Inflammatory macrophage (primary cell): ENCODE results near the gene TOX2.

Experiments
- DNase-seq, 2 donors: peaks; one replicate each; pipeline ENCODE4 v3.0.0-alpha.2; 2020 to 2022

The TOX2 gene

DNA sequence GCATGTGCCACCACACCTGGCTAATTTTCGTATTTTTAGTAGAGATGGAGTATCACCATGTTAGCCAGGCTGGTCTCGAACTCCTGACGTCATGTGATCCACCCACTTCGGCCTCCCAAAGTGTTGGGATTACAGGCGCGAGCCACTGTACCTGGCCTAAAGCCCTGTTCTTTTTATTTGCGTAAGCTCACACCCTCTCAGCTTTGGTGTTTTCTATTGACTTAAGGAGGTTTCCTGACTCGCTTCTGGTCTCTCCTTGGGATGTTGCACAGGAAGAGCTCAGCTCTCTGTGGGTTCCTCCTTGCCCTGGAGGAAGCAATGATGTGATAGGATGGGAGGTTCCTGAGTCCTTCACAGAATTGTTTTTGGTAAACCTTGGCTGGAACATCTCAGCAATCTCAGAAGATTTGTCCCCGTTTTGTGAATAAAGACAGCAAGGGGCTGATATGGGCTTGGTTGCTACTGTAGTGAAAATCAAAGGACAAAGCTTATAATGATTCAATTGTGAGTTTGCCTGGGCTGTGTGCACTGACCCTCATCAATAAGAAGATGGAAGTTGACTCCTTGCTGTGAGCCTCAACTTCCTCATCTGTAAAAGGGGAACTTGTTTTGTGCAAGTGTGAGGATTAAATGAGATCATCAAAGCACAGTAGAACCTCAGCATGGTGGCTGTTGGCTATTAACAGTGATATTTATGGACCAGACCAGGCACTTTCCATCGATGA lies 27.0 kb downstream of the TOX2 start:
- peak; percentile 83 to 90 for DNase-seq

GRCh38 chr20:43942201-43942590 lies 27.5 kb downstream of the TOX2 start:
- DNase-seq, result no peak

DNA sequence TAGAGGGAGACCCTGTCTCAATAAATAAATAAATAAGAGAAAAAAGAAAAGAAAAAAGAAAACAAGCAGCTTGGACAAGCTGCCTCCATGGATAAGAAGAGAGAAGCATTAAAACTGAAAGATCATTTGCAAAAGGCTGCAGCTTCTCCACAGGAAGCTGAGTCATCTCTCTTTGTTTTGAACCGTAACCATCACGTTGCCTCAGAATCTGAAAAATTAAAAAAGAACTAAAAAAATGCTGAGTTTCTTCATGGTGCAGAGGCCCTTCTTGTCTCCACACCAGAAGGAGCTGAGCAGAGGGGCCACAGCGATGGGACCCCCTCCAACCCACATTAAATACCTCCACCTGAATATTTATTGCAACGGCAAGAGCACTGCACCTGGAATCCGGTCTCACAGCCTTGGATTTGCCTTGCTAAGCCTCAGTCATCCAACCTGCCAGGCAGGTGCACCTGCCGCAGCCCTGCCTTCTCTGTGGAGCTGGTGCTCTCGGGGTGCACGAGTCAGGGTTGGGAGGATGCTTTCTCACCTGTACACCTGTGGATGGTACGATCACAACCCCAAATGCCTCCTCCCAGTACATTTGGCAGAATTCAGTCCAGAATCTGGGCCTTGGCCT lies 28.1 kb downstream of the TOX2 start:
- DNase-seq, result peak; percentile 75 to 90

- no peak for DNase-seq
Measured at GRCh38 chr20:43943725-43944124, 29.1 kb downstream of the TOX2 start.

- no peak for DNase-seq
Measured at GRCh38 chr20:43944653-43945235, 30.1 kb downstream of the TOX2 start.

DNA sequence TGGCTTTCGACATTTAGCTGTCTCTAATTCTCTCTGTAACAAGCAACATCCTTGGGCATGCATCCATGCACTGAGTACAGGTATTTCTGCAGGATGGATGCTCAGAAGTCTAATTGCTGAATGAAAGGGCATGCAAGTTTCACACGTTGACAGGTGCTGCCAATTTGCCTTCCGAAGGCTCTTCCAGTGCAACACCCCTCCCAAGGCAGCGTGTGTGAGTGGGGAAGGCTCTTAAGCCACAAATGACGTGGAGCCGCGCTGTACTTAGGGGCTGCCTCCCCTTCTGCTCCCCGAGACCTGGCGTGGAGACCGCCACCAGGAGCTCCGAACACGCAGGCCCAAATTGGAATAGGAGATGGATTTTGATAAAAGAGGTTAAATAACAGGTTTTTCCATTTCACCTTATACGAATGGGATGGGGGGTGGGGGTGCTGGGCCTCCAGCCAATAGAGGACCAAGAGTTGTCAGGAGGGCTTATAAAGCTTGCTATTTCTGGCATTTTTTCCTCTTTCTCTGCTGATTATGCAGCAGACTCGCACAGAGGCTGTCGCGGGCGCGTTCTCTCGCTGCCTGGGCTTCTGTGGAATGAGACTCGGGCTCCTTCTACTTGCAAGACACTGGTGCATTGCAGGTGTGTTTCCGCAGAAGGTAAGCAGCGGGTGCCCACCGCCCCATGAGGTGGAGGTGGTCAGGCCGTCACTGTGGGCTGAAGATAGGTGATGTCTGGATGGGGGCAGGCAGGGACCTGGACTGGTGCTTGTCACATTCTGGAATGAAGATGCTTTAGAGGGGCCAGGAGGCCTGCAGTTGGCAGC lies 30.9 kb downstream of the TOX2 start:
- DNase-seq, result no peak

- no peak for DNase-seq
Measured at GRCh38 chr20:43946206-43946491, 31.5 kb downstream of the TOX2 start.

DNA sequence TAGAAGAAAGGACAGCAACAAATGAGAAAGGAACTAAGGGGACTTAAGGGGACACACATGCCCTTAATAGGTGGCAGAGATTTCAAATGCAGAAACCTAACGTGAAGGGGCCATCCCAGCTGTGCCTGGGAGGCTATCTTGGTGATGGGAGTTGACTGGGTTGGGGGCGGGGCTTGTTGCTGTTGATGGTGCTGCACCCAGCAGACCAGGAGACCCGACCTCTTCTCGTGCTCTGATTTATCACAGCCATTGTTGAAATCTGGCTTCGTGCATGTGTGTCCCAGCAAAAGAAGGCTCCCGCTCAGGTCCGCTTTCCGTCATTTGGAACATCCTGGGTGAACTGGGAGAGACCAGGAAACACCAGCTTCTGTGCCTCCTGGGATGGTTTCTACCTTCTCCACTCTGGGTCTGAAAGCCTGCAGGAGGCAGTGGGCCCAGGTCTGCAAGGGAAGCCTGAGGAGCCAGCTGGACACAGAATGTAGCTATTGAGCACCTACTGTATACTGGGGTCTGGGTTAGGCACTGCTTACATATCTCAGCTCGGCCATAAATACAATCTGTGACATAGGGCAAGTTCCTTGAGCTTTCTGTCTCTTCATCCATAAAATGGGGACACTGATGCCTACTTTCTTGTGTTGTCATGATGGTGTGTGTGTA lies 32.1 kb downstream of the TOX2 start:
- DNase-seq, result no peak

DNA sequence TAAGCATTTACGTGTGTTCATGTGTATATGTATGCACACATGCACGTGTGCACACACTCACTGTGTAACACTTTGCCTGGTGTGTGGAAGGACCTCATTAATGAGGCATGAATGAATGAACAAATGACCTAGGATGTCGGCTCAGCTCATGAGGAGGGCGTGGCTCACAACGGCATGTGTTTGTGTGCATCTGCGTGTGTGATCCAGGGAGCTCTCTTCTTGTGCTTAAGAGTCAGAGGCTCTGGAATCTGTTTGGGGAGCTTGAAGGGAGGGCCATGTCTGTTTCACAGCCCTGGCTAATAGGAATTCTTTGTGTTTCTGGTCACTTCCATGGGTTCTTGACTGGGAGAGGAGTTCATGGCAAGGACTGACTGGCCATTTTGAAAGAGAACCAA lies 32.7 kb downstream of the TOX2 start:
- DNase-seq, result no peak

DNA sequence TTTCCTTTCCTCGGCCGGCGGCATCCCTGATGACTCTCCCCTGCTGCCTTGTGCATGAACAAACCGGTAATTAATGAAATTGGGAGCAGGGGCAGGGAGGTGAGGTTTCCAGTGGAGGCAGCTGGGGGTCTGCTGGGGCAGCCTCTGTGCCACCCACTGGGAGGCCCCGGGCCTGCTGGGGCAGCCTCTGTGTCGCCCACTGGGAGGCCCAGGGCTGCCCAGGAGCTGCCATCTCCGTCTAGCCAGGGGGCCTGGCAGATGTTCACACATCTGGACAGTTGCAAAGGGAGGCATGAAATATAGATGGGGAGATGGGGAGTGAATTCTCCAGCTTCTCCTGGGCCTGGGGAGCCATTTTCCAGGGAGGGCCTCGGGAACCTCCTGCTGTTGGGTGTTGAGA lies 33.8 kb downstream of the TOX2 start:
- no peak for DNase-seq

GRCh38 chr20:43949248-43949647 lies 34.6 kb downstream of the TOX2 start:
- no peak for DNase-seq

GRCh38 chr20:43949741-43950618 lies 35.3 kb downstream of the TOX2 start:
- DNase-seq, result peak in 1 of 2 donors; percentile 31

DNA sequence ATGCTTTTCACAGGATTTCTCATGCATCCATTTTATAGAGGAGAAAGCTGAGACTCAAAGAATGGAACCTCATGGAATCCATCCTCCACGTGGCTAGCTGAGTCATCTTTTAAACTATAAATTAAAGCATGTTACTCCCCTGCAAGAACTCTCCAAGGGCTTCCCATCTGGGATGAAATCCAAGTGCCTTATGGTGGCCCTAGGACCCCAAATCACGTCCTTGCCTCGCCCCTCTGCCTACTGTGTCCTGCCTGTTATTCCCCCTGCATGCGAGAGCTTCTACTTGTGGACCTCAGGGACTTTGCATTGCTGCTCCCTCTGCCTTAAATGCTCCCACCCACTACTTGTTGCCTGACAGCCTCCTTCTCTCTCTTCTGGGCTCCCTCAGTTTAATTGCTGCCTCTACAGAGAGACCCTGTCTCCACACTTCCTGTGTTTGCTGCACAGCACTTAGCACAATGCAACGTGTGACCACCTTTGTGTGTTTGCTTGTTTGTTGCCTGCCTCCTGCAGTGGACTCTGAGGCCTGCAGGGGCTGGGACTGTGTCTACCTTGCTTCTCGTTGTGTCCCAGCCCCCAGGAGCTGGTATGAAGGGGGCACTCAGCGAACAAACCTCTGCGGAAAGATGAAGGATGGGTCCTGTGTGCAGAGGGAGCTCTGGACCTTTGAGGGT lies 39.4 kb downstream of the TOX2 start:
- DNase-seq, result no peak

- no peak for DNase-seq
Measured at GRCh38 chr20:43954704-43955061, 40.0 kb downstream of the TOX2 start.

DNA sequence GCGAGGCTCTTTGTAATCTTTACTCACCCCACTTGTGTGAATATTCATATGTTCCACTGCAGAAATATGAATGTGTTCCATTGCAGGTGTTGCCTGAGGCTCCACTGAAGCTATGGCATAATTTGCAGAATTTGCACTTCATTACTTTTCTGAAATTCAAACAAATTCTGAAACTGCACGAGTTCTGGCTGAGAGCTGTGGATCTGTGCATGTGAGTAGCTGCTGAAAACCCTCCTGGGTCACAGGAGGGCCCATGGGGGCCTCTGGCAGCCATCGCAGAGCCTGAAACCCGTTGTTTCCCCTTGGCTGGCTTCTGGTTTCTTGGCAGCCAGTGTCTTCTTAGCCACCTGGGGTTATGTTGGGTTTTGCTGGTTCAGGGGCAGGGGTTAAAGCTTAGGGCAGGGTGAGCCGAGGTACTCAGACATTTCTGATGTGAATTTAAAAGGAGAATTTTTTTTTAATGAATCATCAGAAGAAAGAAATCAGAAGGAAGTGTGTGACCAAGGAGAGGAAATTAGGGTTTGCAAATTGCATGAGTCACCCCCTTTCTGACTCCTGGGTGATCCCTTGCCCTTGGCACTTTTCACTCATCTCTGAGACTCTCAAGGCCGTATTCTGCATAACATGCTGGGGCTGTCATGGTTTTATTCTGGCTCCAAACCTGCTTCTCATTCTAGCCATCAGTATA lies 40.6 kb downstream of the TOX2 start:
- peak; percentile 58 to 70 for DNase-seq

GRCh38 chr20:43955750-43956191 lies 41.1 kb downstream of the TOX2 start:
- DNase-seq, result no peak

DNA sequence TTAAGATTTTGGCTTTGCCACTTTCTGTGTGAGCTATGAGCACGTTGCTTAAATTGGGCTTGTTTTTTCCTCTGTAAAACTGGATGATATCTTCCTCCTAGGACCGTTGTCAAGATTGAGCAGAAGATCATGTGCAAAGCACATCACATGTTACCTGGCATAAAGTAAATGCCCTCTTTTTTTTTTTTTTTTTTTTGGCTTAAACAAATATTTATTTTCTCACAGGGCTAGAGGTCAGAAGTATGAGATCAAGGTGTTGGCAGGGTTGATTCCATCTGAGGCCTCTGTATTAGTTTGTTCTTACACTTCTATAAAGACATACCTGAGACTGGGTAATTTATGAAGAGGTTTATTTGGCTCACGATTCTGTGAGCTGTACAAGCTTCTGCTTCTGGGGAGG lies 42.7 kb downstream of the TOX2 start:
- no peak for DNase-seq

DNA sequence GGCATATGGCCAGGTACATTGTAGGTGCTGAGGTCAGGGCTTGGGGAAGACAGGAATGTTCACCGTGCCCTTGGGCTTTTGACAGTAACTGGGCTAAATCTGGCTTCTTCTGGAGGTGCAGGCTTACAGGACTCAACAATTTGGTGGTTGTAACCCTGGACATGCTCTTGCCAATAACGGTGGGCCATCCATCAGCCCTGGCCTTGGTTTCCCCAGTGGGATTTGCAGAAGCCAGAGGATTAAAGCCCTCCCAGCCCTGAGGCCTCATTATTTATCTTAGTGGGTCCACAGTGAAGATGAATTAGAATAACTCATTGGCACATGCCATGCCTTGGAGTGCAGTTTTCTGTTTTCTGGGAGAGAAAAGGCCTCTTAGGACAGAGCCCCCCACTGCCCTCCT lies 44.0 kb downstream of the TOX2 start:
- no peak for DNase-seq

DNA sequence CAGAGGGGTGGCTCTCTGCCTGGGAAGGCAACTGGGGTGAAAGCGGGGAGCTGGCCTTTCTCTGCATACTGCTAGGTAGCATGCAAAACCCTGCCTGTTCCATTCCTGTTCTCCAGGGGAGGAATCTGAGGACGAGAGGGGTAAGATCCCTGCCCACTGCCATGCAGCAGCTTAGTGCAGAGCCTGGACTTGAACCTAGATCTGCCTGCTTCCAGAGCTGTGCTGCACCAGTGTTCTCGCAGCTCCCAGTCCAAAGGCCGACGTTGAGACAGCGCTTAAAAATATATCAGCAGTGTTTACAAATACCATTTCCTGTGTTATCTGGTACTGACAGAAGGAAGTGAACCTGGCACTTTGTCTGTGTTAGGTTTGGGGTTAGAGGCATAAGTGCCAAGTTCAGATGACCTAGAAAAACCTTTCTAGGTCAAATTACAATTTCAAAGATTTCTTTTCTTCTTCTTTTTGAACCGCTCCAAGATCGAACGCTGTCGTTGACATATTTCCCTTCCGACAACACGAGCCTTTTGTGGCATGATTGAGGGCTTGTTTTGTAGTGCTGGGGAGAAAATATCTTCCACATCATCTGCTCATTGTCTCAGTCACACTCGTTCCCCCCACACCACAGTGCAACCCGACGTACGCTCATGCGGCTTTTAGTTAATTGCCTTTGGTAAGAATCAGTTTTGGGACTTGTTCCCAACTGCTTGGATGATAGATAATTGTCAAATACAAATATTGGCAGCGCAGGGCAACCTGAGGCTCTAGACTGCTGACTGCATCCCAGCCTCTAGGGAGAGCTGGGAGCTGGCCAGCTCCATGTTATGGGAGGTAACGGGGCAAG lies 44.6 kb downstream of the TOX2 start:
- peak in 1 of 2 donors; percentile 24 for DNase-seq

GRCh38 chr20:43959920-43960227 lies 45.2 kb downstream of the TOX2 start:
- DNase-seq, result no peak
